ENCODE data around the gene RSPO4.

Gene RSPO4

DNA sequence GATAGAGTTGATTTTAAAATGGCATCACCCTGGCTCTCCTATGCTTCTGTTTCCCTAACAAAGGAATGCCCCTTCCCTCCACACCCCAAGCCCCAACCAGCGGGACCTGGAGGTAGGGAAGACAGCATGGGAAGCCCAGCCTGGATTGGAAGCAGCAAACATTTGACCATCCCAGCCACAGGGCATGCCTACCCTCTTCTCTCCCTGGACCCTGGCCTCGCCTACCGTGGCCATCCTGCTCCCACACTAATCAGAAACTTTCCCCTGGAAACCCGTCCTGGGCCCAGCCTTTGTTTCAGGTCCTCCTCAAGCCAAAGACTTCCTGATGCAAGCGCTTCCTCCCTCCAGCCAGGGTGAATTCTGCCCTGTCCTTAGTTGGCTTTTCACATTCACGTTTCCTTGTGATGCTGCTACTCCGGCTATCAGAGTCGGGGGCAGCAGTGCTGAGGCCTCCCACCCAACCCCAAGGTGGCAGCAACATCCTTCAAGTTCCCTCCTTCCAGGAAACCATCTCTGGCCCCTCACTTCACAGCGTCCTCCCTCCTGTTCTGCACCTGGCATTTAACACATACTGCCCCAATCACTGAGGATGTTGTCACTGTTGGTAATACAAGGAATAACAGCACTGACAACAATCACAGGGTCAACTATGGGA is 67.8 kb downstream of the RSPO4 start:
- no peak overlapping the region for H3K27ac ChIP-seq (ENCODE audit: low read depth, low read length)
- no peaks in the 10 kb centered on the region for H3K36me3 ChIP-seq (ENCODE audit: insufficient read depth, low read length)
- no peak overlapping the region for H3K4me3 ChIP-seq (ENCODE audit: low read length)
- H3K9me3 ChIP-seq (ENCODE audit: insufficient read depth, low read depth, low read length) = peaks cover 28% of the 10 kb centered on the region
- no peaks in the 10 kb centered on the region for H3K4me1 ChIP-seq (ENCODE audit: insufficient read depth, low read length)
- no peak overlapping the region for H3K9ac ChIP-seq (ENCODE audit: low read depth, low read length)
- H3K27me3 ChIP-seq (ENCODE audit: insufficient read depth, low read length) = no peaks in the 10 kb centered on the region
- 63% methylated on average over 8 of the region's 9 CpGs for WGBS

DNA sequence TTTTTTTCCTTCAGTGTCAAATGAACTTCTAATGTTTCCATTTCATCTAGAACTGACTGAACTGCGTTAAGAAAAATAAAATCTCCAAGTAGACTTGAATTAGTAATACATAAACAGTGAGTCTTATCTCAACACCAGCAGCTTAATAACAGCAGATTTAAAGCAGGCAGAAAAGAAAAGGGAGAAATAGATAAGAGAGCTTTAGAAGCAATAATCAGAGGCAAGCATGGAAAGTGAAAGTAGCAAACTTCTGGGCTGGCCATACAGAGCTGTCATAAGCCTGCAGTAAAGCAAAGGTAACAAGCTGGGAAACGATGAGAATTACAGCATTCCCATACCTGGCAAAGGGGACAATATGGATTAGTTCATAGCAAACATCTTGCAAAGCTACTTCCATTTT is 69.1 kb downstream of the RSPO4 start:
- Histone ChIP-seq H3K9me3 (ENCODE audit: insufficient read depth, low read depth, low read length) (peaks cover 33% of the 10 kb centered on the region), H3K4me3 (ENCODE audit: low read length) (no peak overlapping the region), H3K27me3 (ENCODE audit: insufficient read depth, low read length) (no peaks in the 10 kb centered on the region), H3K36me3 (ENCODE audit: insufficient read depth, low read length) (no peaks in the 10 kb centered on the region), H3K9ac (ENCODE audit: low read depth, low read length) (no peak overlapping the region), H3K4me1 (ENCODE audit: insufficient read depth, low read length) (no peaks in the 10 kb centered on the region), H3K27ac (ENCODE audit: low read depth, low read length) (no peak overlapping the region)
- 91% methylated on average over 1 of the region's 2 CpGs for WGBS

DNA sequence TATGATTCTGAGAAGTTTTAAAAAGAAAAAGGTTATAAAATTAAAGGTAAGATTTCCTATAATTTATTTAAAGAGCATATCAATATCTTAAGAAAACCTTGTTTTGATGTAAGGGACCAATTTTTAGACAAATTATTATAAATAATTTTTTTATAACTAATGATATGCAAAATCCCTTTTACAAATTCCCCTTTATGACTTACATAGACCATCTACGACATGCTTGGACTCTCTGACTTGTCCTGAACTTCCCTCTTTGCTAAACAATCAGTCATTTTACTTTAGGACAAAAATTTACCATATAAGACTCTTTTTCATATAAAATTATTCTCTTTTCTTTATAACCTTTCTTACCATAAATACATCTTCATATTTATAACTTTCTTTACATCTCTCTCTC is 70.7 kb downstream of the RSPO4 start:
- H3K4me3 ChIP-seq (ENCODE audit: low read length) = no peak overlapping the region
- no peak overlapping the region for H3K27ac ChIP-seq (ENCODE audit: low read depth, low read length)
- no peaks in the 10 kb centered on the region for H3K36me3 ChIP-seq (ENCODE audit: insufficient read depth, low read length)
- WGBS = 0% methylated on average over 1 of the region's 1 CpG
- no peaks in the 10 kb centered on the region for H3K27me3 ChIP-seq (ENCODE audit: insufficient read depth, low read length)
- H3K9me3 ChIP-seq (ENCODE audit: insufficient read depth, low read depth, low read length) = peaks cover 33% of the 10 kb centered on the region
- no peaks in the 10 kb centered on the region for H3K4me1 ChIP-seq (ENCODE audit: insufficient read depth, low read length)
- H3K9ac ChIP-seq (ENCODE audit: low read depth, low read length) = no peak overlapping the region

DNA sequence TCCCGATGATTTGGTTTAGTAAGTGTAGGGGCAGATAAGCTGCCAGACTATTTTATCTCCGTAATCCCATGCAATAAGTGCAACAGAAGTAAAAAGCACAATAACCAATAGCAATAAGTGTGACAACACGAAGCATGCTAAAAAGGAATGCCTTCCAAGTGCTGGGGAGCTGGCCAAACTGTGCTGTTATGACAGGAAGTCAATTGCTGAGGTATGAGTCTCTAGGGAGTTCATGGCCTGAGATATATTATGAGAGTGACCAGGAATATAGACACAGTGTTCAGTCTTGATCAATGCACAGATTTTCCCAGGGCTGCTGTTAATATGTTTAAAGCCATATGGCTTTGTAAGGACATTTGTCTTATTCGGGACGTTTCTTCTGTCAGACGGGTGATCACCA is 75.4 kb downstream of the RSPO4 start:
- 92% methylated on average over 6 of the region's 6 CpGs for WGBS
- H3K27ac ChIP-seq (ENCODE audit: low read depth, low read length) = no peak overlapping the region
- H3K4me1 ChIP-seq (ENCODE audit: insufficient read depth, low read length) = no peaks in the 10 kb centered on the region
- H3K9ac ChIP-seq (ENCODE audit: low read depth, low read length) = no peak overlapping the region
- H3K36me3 ChIP-seq (ENCODE audit: insufficient read depth, low read length) = no peaks in the 10 kb centered on the region
- H3K9me3 ChIP-seq (ENCODE audit: insufficient read depth, low read depth, low read length) = peaks cover 26% of the 10 kb centered on the region
- H3K27me3 ChIP-seq (ENCODE audit: insufficient read depth, low read length) = no peaks in the 10 kb centered on the region
- H3K4me3 ChIP-seq (ENCODE audit: low read length) = no peak overlapping the region

DNA sequence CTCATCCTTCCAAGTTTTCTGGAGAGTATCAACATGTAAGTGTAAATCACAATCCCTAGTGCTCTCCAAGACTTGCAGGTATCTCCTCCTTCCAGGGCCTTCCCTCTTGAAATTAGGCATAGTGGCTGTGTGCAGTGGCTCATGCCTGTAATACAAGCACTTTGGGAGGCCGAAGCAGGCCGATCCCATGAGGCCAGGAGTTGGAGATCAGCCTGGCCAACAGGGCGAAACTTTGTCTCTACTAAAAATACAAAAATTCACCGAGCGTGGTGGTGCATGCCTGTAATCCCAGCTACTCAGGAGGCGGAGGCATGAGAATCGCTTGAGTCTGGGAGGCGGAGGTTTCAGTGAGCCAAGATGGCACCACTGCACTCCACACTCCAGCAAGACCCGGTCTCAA is 76.6 kb downstream of the RSPO4 start:
- WGBS = 96% methylated on average over 9 of the region's 9 CpGs
- H3K9ac ChIP-seq (ENCODE audit: low read depth, low read length) = no peak overlapping the region

DNA sequence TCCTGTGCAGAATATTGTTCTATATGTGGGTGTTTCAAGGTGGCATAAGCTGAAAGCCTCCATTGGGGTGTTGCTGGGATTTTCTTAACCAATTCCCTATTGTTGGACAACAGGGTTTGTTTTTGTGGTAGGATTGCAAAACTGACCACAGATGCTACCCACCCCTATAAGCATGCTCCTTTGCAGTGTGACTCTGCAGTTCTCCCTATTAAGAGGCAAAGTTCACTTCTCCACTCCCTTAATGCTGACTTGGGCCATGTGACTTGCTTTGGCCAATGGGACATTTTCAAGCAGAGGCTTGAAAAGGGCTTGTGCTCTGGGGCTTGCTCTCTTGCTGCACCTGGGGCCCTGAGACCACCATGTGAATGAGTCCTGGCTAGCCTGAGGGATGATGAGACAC is 77.5 kb downstream of the RSPO4 start:
- Histone ChIP-seq H3K4me3 (ENCODE audit: low read length) (no peak overlapping the region), H3K9ac (ENCODE audit: low read depth, low read length) (no peak overlapping the region), H3K27ac (ENCODE audit: low read depth, low read length) (no peak overlapping the region), H3K27me3 (ENCODE audit: insufficient read depth, low read length) (no peaks in the 10 kb centered on the region), H3K9me3 (ENCODE audit: insufficient read depth, low read depth, low read length) (peaks cover 8% of the 10 kb centered on the region; the same call in 1 of the 2 replicates), H3K36me3 (ENCODE audit: insufficient read depth, low read length) (no peaks in the 10 kb centered on the region), H3K4me1 (ENCODE audit: insufficient read depth, low read length) (no peaks in the 10 kb centered on the region)

More for the DNA sequence above, 76.6 kb downstream of the RSPO4 start:
- H3K9me3 ChIP-seq (ENCODE audit: insufficient read depth, low read depth, low read length) = peaks cover 15% of the 10 kb centered on the region
- H3K4me3 ChIP-seq (ENCODE audit: low read length) = no peak overlapping the region
- no peaks in the 10 kb centered on the region for H3K27me3 ChIP-seq (ENCODE audit: insufficient read depth, low read length)
- no peak overlapping the region for H3K27ac ChIP-seq (ENCODE audit: low read depth, low read length)
- no peaks in the 10 kb centered on the region for H3K36me3 ChIP-seq (ENCODE audit: insufficient read depth, low read length)
- H3K4me1 ChIP-seq (ENCODE audit: insufficient read depth, low read length) = no peaks in the 10 kb centered on the region

DNA sequence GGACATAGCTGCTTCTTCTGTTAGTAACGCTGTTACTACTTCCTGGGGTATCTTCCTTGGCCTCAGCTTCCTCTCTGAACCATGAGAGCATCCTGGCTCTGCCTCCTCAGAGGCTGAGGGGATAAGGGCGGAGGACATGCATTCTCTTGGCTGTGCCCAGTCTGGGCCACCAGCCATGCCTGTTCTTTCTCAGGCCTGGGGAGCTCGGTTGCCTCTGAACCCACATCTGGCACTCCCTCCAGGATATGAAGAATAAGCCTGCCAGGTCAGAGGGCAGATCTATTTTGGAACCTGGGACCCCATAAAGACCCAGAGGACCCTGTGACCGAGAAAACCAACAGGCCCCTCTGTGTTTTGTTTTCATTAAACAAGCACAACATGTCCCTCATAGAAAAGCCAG is 79.3 kb downstream of the RSPO4 start:
- Histone ChIP-seq H3K36me3 (ENCODE audit: insufficient read depth, low read length) (no peaks in the 10 kb centered on the region), H3K27ac (ENCODE audit: low read depth, low read length) (no peak overlapping the region), H3K9me3 (ENCODE audit: insufficient read depth, low read depth, low read length) (no peaks in the 10 kb centered on the region), H3K9ac (ENCODE audit: low read depth, low read length) (no peak overlapping the region), H3K27me3 (ENCODE audit: insufficient read depth, low read length) (no peaks in the 10 kb centered on the region), H3K4me1 (ENCODE audit: insufficient read depth, low read length) (no peaks in the 10 kb centered on the region), H3K4me3 (ENCODE audit: low read length) (no peak overlapping the region)
- WGBS = 85% methylated on average over 4 of the region's 4 CpGs

DNA sequence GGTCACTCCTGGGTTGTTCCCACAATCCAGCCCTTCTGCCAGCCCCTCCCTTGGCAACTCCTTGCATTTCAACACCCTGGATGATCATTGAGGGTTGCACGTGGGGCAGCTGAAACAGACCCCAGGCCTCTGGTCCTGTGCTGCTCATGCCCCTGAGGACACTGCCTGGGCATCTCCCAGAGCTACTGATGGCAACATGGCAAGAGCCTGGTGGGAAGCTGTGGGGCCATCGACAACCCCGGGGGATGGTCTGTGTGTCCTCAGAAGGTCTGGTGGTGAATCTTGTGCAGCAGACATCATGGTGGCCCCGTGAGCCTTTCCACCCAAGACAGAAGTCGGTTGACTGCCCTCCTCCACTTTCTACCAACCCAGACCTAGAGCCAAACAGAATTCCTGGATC is 81.0 kb downstream of the RSPO4 start:
- 92% methylated on average over 5 of the region's 5 CpGs for WGBS
- no peak overlapping the region for H3K27ac ChIP-seq (ENCODE audit: low read depth, low read length)
- peaks cover 4% of the 10 kb centered on the region for H3K4me1 ChIP-seq (ENCODE audit: insufficient read depth, low read length)
- no peak overlapping the region for H3K9ac ChIP-seq (ENCODE audit: low read depth, low read length)
- no peaks in the 10 kb centered on the region for H3K27me3 ChIP-seq (ENCODE audit: insufficient read depth, low read length)
- no peaks in the 10 kb centered on the region for H3K36me3 ChIP-seq (ENCODE audit: insufficient read depth, low read length)
- H3K9me3 ChIP-seq (ENCODE audit: insufficient read depth, low read depth, low read length) = no peaks in the 10 kb centered on the region
- no peak overlapping the region for H3K4me3 ChIP-seq (ENCODE audit: low read length)

DNA sequence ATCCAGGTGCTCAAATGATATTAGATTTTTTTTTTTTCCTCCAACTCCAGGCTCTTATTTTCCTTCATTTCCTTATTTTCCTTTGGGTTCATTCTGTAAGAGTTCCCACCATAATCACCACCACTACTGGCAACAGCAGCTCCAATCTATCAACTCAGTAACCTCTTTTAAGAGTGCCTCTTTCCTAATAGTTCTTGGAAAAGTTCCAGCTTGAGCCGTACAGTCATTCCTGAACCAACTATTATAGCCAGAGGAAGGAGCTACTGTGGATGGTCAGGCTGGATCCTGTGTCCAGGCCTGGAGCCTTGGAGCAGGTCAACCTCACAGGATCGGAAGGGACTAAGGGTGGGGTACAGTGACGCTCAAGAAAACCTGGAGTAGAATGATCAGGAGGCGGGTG is 81.8 kb downstream of the RSPO4 start:
- WGBS = 97% methylated on average over 4 of the region's 4 CpGs
- no peaks in the 10 kb centered on the region for H3K36me3 ChIP-seq (ENCODE audit: insufficient read depth, low read length)

DNA sequence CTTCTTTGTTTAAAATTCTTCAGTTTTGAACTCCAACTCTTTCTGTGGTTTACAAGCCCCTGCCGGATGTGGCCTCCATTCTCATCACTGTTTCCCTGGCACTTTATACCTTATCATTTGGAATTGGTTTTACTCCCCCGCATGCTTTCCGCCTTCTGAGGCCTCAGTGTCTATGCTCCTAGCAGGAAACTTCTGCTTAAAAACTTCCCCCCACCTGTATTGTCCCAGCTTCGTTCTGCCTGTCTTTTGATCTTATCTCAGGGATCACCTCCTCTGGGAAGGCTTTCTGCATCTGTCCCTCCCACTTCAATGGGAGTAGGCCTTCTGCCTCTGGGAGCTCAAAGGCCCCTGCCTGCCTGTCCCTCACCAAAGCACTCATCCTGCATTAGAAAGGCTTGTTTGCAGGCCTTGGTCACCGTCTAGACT is 82.6 kb downstream of the RSPO4 start:
- peaks cover 9% of the 10 kb centered on the region for H3K4me1 ChIP-seq (ENCODE audit: insufficient read depth, low read length)
- no peak overlapping the region for H3K4me3 ChIP-seq (ENCODE audit: low read length)
- H3K27me3 ChIP-seq (ENCODE audit: insufficient read depth, low read length) = no peaks in the 10 kb centered on the region
- H3K9ac ChIP-seq (ENCODE audit: low read depth, low read length) = no peak overlapping the region
- H3K36me3 ChIP-seq (ENCODE audit: insufficient read depth, low read length) = no peaks in the 10 kb centered on the region
- 55% methylated on average over 5 of the region's 5 CpGs for WGBS
- no peak overlapping the region for H3K27ac ChIP-seq (ENCODE audit: low read depth, low read length)
- no peaks in the 10 kb centered on the region for H3K9me3 ChIP-seq (ENCODE audit: insufficient read depth, low read depth, low read length)

More for the DNA sequence above, 81.8 kb downstream of the RSPO4 start:
- no peak overlapping the region for H3K9ac ChIP-seq (ENCODE audit: low read depth, low read length)
- H3K4me1 ChIP-seq (ENCODE audit: insufficient read depth, low read length) = peaks cover 9% of the 10 kb centered on the region
- no peak overlapping the region for H3K4me3 ChIP-seq (ENCODE audit: low read length)
- H3K27me3 ChIP-seq (ENCODE audit: insufficient read depth, low read length) = no peaks in the 10 kb centered on the region
- H3K9me3 ChIP-seq (ENCODE audit: insufficient read depth, low read depth, low read length) = no peaks in the 10 kb centered on the region
- H3K27ac ChIP-seq (ENCODE audit: low read depth, low read length) = no peak overlapping the region

DNA sequence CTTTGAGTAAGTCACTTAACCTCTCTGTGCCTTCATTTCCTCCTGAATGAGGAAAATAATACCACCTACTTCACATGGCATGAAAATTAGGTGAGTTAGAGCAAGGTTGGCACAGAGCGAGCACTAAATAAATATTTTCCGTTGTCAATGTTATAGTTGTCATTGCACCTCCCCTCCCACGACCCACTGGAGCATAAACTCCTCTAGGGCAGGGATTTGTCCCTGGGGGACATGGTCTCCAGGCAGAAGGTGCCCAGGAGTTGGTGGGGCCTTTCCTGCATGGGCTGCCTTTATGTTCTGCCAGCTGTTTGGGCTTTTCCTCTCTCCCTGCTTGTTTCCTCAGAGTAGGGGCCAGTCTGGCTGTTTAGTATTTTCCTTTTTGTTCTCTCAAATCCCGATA is 84.7 kb downstream of the RSPO4 start:
- peaks cover 9% of the 10 kb centered on the region for H3K4me1 ChIP-seq (ENCODE audit: insufficient read depth, low read length)
- 86% methylated on average over 4 of the region's 4 CpGs for WGBS
- no peak overlapping the region for H3K27ac ChIP-seq (ENCODE audit: low read depth, low read length)
- no peak overlapping the region for H3K9ac ChIP-seq (ENCODE audit: low read depth, low read length)
- H3K9me3 ChIP-seq (ENCODE audit: insufficient read depth, low read depth, low read length) = no peaks in the 10 kb centered on the region
- no peaks in the 10 kb centered on the region for H3K27me3 ChIP-seq (ENCODE audit: insufficient read depth, low read length)
- H3K36me3 ChIP-seq (ENCODE audit: insufficient read depth, low read length) = no peaks in the 10 kb centered on the region
- H3K4me3 ChIP-seq (ENCODE audit: low read length) = no peak overlapping the region

DNA sequence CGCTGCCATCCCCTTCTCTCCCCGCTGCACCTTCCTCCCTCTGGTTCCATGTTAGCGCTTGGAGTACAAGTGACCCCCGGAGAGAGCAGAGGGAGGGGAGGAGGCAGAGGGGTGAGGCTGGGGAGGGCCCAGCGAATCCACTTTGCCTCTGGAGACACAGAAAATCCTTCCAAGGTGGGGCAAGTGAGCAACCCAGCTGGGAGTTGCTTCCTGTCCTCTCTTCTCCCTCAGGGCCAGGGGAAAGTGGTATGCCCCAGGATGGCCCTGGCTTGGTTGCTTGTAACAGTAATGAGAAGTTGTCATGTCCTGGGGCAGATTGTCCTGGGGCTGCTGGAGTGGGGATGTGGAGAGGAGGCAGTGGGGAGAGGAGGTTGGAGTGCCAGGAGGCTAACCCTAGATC is 85.3 kb downstream of the RSPO4 start:
- Histone ChIP-seq H3K4me3 (ENCODE audit: low read length) (no peak overlapping the region), H3K27ac (ENCODE audit: low read depth, low read length) (no peak overlapping the region), H3K9ac (ENCODE audit: low read depth, low read length) (no peak overlapping the region), H3K9me3 (ENCODE audit: insufficient read depth, low read depth, low read length) (no peaks in the 10 kb centered on the region), H3K4me1 (ENCODE audit: insufficient read depth, low read length) (peaks cover 9% of the 10 kb centered on the region), H3K27me3 (ENCODE audit: insufficient read depth, low read length) (no peaks in the 10 kb centered on the region), H3K36me3 (ENCODE audit: insufficient read depth, low read length) (no peaks in the 10 kb centered on the region)
- 39% methylated on average over 4 of the region's 5 CpGs for WGBS

Data from HUES64 (cell line).